Measurements from ENCODE around the gene IFT80. TPM values are rescaled to one million over a fixed set of nuclear protein-coding genes. Genes with fewer than 3 reads are reported as not detected.

IFT80 gene
- polyA plus RNA-seq, 3 donors, result 52.4 to 67.3 (median 61.8) TPM

GRCh38 chr3:160403796-160404470 lies 4.9 kb upstream of the IFT80 start:
- no peak for DNase-seq (ENCODE audit: extremely low read depth in 1 of 11, low read depth in 9 of 11, low spot score in 4 of 11)

- peak in 1 of 11 donors; percentile 7 for DNase-seq (ENCODE audit: extremely low read depth in 1 of 11, low read depth in 9 of 11, low spot score in 4 of 11)
These were observed 4.1 kb upstream of the IFT80 start for GRCh38 chr3:160403028-160403545.

- peak in 1 of 11 donors; percentile 15 for DNase-seq (ENCODE audit: extremely low read depth in 1 of 11, low read depth in 9 of 11, low spot score in 4 of 11)
These were observed 3.4 kb upstream of the IFT80 start for GRCh38 chr3:160402221-160403027.

GRCh38 chr3:160401291-160402095 lies 2.5 kb upstream of the IFT80 start:
- peak in 2 of 11 donors; percentile 35 to 45 for DNase-seq (ENCODE audit: extremely low read depth in 1 of 11, low read depth in 9 of 11, low spot score in 4 of 11)

GRCh38 chr3:160400702-160401150 lies 1.7 kb upstream of the IFT80 start:
- peak in 1 of 11 donors; percentile 7 for DNase-seq (ENCODE audit: extremely low read depth in 1 of 11, low read depth in 9 of 11, low spot score in 4 of 11)

- DNase-seq (ENCODE audit: extremely low read depth in 1 of 11, low read depth in 9 of 11, low spot score in 4 of 11), result peak in 2 of 11 donors; percentile 22 to 31
These were observed 1.1 kb upstream of the IFT80 start for GRCh38 chr3:160400030-160400701.

- DNase-seq (ENCODE audit: extremely low read depth in 1 of 11, low read depth in 9 of 11, low spot score in 4 of 11), result no peak
These were observed 253 bp downstream of the IFT80 start for GRCh38 chr3:160398820-160399124.

GRCh38 chr3:160395297-160395696 lies 3.7 kb downstream of the IFT80 start:
- DNase-seq (ENCODE audit: extremely low read depth in 1 of 11, low read depth in 9 of 11, low spot score in 4 of 11), result no peak

- DNase-seq (ENCODE audit: extremely low read depth in 1 of 11, low read depth in 9 of 11, low spot score in 4 of 11), result no peak
These were observed 5.0 kb downstream of the IFT80 start for GRCh38 chr3:160394009-160394392.

GRCh38 chr3:160393346-160394008 lies 5.5 kb downstream of the IFT80 start:
- DNase-seq (ENCODE audit: extremely low read depth in 1 of 11, low read depth in 9 of 11, low spot score in 4 of 11), result no peak

- DNase-seq (ENCODE audit: extremely low read depth in 1 of 11, low read depth in 9 of 11, low spot score in 4 of 11), result no peak
These were observed 6.2 kb downstream of the IFT80 start for GRCh38 chr3:160392798-160393197.

GRCh38 chr3:160390565-160391138 lies 8.4 kb downstream of the IFT80 start:
- no peak for DNase-seq (ENCODE audit: extremely low read depth in 1 of 11, low read depth in 9 of 11, low spot score in 4 of 11)

GRCh38 chr3:160384639-160385318 lies 14.2 kb downstream of the IFT80 start:
- no peak for DNase-seq (ENCODE audit: extremely low read depth in 1 of 11, low read depth in 9 of 11, low spot score in 4 of 11)

- no peak for DNase-seq (ENCODE audit: extremely low read depth in 1 of 11, low read depth in 9 of 11, low spot score in 4 of 11)
These were observed 17.6 kb downstream of the IFT80 start for GRCh38 chr3:160381470-160381869.

GRCh38 chr3:160379628-160380214 lies 19.3 kb downstream of the IFT80 start:
- DNase-seq (ENCODE audit: extremely low read depth in 1 of 11, low read depth in 9 of 11, low spot score in 4 of 11), result no peak

GRCh38 chr3:160378331-160379109 lies 20.5 kb downstream of the IFT80 start:
- DNase-seq (ENCODE audit: extremely low read depth in 1 of 11, low read depth in 9 of 11, low spot score in 4 of 11), result no peak

- no peak for DNase-seq (ENCODE audit: extremely low read depth in 1 of 11, low read depth in 9 of 11, low spot score in 4 of 11)
These were observed 22.3 kb downstream of the IFT80 start for GRCh38 chr3:160376681-160377080.

Measured in renal cortex interstitium (tissue), 11 donors.